BE2C (cell line): ENCODE results near the gene CLSTN2.
"Not testable (repeated sequence)": the region's sequence is repeated elsewhere in the genome, so short reads cannot be mapped to it uniquely, and the experiment has no call there.

ENCODE experiments used
- DNase-seq: peaks from one replicate; pipeline ENCODE4 v3.0.0-alpha.2; 2020
- H3K27me3 ChIP-seq: fragments of 250-450 bp; sonication (Bioruptor Pico); 2 replicates; pipeline ENCODE4 v1.5.1; 2020; ENCODE audit warnings: mild to moderate bottlenecking
- H3K36me3 ChIP-seq: fragments of 250-450 bp; sonication (Bioruptor Pico); 2 replicates; pipeline ENCODE4 v1.5.1; 2020; ENCODE audit warnings: mild to moderate bottlenecking
- H3K4me1 ChIP-seq: fragments of 250-450 bp; sonication (Bioruptor Pico); 2 replicates; pipeline ENCODE4 v1.5.1; 2020
- H3K4me3 ChIP-seq: 2 replicates; pipeline ENCODE4 v1.5.1; 2011; ENCODE audit warnings: low read depth, low read length
- H3K9me3 ChIP-seq: fragments of 250-450 bp; sonication (Bioruptor Pico); 2 replicates; pipeline ENCODE4 v1.5.1; 2020
- TF ChIP-seq, protein P1 (sequence below): IDR thresholded peaks from 2 replicates; pipeline ENCODE4 v1.5.1; 2012; ENCODE audit warnings: mild to moderate bottlenecking, low read depth, low read length

CLSTN2 gene

DNA sequence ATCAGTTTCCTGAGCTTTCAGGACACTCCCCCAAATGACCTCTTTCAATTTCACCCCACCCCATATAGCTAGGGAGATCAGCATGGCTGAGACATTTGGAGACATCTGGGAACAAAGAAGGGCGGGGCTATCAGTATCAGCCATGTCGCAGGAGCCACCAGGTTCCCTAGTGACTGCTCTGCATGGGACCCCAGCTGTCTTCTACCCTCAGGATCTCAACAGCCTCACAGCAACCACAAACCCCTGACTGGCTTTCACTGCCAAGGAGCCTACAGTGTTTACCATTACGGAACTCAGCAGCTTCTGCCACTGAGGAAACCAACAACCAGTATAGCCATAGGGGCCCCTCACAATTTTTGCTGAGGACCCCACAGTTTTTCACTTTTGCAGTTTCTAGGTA is 473.3 kb downstream of the CLSTN2 start:
- DNase-seq, result no peak
- H3K4me3 ChIP-seq, result no peak overlapping the region
- TF ChIP-seq, protein P1, sequence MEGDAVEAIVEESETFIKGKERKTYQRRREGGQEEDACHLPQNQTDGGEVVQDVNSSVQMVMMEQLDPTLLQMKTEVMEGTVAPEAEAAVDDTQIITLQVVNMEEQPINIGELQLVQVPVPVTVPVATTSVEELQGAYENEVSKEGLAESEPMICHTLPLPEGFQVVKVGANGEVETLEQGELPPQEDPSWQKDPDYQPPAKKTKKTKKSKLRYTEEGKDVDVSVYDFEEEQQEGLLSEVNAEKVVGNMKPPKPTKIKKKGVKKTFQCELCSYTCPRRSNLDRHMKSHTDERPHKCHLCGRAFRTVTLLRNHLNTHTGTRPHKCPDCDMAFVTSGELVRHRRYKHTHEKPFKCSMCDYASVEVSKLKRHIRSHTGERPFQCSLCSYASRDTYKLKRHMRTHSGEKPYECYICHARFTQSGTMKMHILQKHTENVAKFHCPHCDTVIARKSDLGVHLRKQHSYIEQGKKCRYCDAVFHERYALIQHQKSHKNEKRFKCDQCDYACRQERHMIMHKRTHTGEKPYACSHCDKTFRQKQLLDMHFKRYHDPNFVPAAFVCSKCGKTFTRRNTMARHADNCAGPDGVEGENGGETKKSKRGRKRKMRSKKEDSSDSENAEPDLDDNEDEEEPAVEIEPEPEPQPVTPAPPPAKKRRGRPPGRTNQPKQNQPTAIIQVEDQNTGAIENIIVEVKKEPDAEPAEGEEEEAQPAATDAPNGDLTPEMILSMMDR, result no peak
- H3K9me3 ChIP-seq, result no peaks in the 10 kb centered on the region
- no peaks in the 10 kb centered on the region for H3K36me3 ChIP-seq
- no peaks in the 10 kb centered on the region for H3K4me1 ChIP-seq
- H3K27me3 ChIP-seq, result no peaks in the 10 kb centered on the region

DNA sequence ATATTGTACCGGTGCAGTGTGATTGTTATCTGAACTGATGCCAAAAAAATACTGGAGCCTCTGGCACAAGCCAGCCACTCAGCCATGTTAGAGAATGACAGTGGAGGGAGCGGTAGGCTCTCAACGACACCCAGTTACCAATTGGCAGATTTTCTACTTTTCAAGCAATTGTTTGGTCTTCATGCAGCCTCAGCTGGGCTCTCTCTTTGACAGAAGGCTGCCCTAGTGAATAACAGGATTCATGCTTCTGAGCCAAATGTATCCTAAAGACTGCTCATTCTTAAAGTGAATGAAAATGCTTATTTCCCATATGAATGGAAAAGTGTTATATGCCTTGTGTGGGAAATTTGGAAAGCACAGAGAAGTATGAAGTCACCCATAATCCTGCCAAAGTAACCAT is 481.7 kb downstream of the CLSTN2 start:
- Histone ChIP-seq H3K36me3 (no peaks in the 10 kb centered on the region; the same call in 1 of the 2 replicates), H3K9me3 (no peaks in the 10 kb centered on the region), H3K27me3 (no peaks in the 10 kb centered on the region), H3K4me3 (no peak overlapping the region), H3K4me1 (no peaks in the 10 kb centered on the region)
- DNase-seq, result no peak
- TF ChIP-seq, protein P1, result no peak

DNA sequence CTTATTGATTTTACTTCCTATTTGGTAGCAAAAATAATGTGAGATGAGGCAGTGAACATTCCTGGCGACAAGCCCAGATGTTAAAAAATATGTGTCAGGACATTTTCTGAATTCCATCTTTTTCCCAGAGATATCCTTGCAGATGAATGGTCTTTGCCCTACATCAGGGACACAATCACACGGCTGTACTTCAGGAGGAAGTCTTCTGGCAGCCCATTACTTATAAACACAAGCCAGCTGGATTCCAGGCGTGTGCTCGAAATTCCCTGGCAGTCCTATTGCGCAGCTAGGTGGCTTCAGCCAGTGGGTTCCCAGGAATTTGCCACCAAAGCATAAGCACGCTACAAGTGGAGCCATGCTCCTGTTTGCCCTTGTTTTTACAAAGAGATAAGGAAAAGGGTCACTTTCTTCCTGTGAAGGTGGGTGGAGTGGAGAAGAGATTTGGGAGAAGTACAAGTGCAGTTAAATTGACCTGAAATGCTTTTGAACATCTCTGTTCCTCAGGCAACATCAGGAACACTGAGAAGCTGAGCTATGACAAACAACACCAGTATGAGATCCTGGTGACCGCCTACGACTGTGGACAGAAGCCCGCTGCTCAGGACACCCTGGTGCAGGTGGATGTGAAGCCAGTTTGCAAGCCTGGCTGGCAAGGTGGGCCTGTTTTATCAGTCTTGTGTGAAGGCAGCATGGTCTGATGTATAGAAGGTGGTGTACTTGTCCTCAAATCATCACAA is 485.8 kb downstream of the CLSTN2 start:
- no peak overlapping the region for H3K4me3 ChIP-seq
- no peak for DNase-seq
- TF ChIP-seq, protein P1, result no peak
- no peaks in the 10 kb centered on the region for H3K9me3 ChIP-seq
- no peaks in the 10 kb centered on the region; the same call in 1 of the 2 replicates for H3K36me3 ChIP-seq
- H3K4me1 ChIP-seq, result no peaks in the 10 kb centered on the region
- H3K27me3 ChIP-seq, result no peaks in the 10 kb centered on the region

DNA sequence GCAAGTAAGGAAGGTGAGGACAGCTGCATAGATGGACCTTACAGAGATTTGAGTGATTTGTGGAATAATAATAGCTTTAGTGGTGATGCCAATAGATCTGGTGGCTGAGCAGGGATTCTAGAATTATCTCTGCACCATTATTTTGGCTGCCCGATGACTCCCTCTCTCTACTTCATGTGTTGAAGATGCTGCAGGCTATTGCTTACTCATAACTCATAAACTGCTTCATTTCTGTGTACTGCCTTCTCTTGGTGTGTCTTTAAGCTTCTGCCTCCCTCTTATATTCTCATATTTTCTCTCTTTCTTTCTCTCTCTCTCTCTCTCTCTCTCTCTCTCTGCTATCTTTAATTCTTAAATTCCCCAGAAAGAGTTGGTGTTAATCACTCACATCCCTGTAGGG is 486.9 kb downstream of the CLSTN2 start:
- H3K27me3 ChIP-seq, result no peaks in the 10 kb centered on the region
- H3K36me3 ChIP-seq, result no peaks in the 10 kb centered on the region; the same call in 1 of the 2 replicates
- TF ChIP-seq, protein P1, result no peak
- H3K4me3 ChIP-seq, result no peak overlapping the region
- H3K4me1 ChIP-seq, result no peaks in the 10 kb centered on the region
- H3K9me3 ChIP-seq, result no peaks in the 10 kb centered on the region
- DNase-seq, result no peak

DNA sequence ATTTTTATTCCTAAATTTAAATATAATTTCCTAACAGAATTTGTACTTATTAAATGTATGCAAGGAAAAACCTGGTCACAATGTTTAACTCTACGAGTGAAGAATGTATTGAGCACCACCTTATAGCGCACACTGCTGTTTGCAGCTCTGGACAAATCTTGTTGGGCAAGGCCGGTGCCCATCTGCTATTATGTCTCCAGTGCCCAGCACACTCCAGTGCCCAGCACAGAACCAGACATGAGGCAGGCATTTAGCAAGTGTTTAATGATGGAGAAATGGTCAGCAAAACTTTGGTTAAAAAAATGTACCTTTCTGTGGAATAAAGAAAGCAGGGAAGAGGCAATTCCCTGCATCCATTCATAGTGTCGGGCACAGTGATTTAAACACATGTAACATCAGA is 488.2 kb downstream of the CLSTN2 start:
- H3K36me3 ChIP-seq, result no peaks in the 10 kb centered on the region; the same call in 1 of the 2 replicates
- no peak for DNase-seq
- no peaks in the 10 kb centered on the region for H3K4me1 ChIP-seq
- H3K4me3 ChIP-seq, result no peak overlapping the region
- TF ChIP-seq, protein P1, result no peak
- H3K27me3 ChIP-seq, result no peaks in the 10 kb centered on the region
- H3K9me3 ChIP-seq, result no peaks in the 10 kb centered on the region

DNA sequence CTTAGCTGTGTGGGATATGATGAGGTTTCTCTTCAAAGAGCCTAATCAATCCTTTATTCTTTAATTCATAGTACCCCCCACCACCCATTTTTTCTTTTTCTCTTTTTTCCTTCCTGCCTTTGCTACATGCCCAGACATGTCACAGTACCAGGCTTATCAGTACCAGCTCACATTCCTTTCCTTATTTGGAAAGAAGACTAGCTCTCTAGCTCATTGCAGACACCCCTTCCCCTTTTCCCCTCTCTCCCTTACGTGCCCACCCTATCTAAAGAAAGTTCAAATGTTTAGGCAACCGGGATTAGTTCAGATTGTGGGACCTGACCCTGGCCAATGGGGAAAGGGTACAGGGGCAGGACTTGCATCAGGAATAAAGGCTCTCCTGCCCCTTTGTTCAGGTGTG is 488.6 kb downstream of the CLSTN2 start:
- DNase-seq, H3K27me3 ChIP-seq, H3K4me1 ChIP-seq, H3K9me3 ChIP-seq, H3K36me3 ChIP-seq, H3K4me3 ChIP-seq: not testable (repeated sequence)
